CD4-positive, alpha-beta memory T cell (primary cell): Measurements from ENCODE around the gene ATP6AP1. TPM values are rescaled to one million over a fixed set of nuclear protein-coding genes. Genes with fewer than 3 reads are reported as not detected.

Experiments
- CTCF ChIA-PET: fragments of 350-600 bp; sonication (Branson Sonifier 250); formaldehyde crosslinking; loops from one replicate; lab custom pipeline; 2021; ENCODE audit warnings: inconsistent platforms; ENCODE audit not compliant: partially characterized antibody; lab: Charles Lee
- POLR2A ChIA-PET: fragments of 350-600 bp; sonication (Branson Sonifier 250); formaldehyde crosslinking; loops from one replicate; lab custom pipeline; 2021; ENCODE audit not compliant: partially characterized antibody; lab: Charles Lee
- DNase-seq, 5 donors: peaks; one replicate each; pipeline versions ENCODE4 v3.0.0 to v3.0.0-alpha.2; 2020 to 2022; ENCODE audit warnings: mixed read lengths in 1 of 5
- H3K27ac ChIP-seq: one replicate; pipeline ENCODE4 v1.7.0; 2013; ENCODE audit warnings: low read depth, low read length
- H3K27me3 ChIP-seq: 2 replicates; pipeline ENCODE4 v1.7.0; 2013; ENCODE audit warnings: mild to moderate bottlenecking, low read length, moderate library complexity; ENCODE audit not compliant: insufficient read depth
- H3K36me3 ChIP-seq: 2 replicates; pipeline ENCODE4 v1.7.0; 2013; ENCODE audit warnings: mild to moderate bottlenecking, low read length, moderate library complexity; ENCODE audit not compliant: insufficient read depth
- H3K4me1 ChIP-seq: 2 replicates; pipeline ENCODE4 v1.7.0; 2013; ENCODE audit warnings: mild to moderate bottlenecking, low read length, moderate library complexity; ENCODE audit not compliant: insufficient read depth
- H3K4me3 ChIP-seq, 2 donors: one replicate each; pipeline ENCODE4 v1.7.0; 2013; ENCODE audit warnings: low read length in 2 of 2, mild to moderate bottlenecking in 1 of 2
- H3K9me3 ChIP-seq, 2 donors: one replicate each; pipeline ENCODE4 v1.7.0; 2013; ENCODE audit warnings: low read length in 2 of 2, control low read depth in 1 of 2; ENCODE audit not compliant: control insufficient read depth in 1 of 2
- H3K27ac Mint-ChIP-seq, 7 donors: one replicate each; pipeline ENCODE4 v1.8.0; 2020 to 2021; ENCODE audit warnings: mixed read lengths in 7 of 7, mild to moderate bottlenecking in 6 of 7, inconsistent platforms in 3 of 7, moderate library complexity in 3 of 7
- H3K27me3 Mint-ChIP-seq, 2 donors: one replicate each; pipeline ENCODE4 v1.8.0; 2020 to 2021; ENCODE audit warnings: mixed read lengths in 2 of 2
- H3K36me3 Mint-ChIP-seq, 2 donors: one replicate each; pipeline ENCODE4 v1.8.0; 2020 to 2021; ENCODE audit warnings: mixed read lengths in 2 of 2, inconsistent platforms in 1 of 2, mild to moderate bottlenecking in 1 of 2
- H3K4me1 Mint-ChIP-seq, 4 donors: one replicate each; pipeline ENCODE4 v1.8.0; 2020 to 2021; ENCODE audit warnings: mixed read lengths in 4 of 4, mild to moderate bottlenecking in 1 of 4
- H3K4me3 Mint-ChIP-seq, 8 donors: one replicate each; pipeline ENCODE4 v1.8.0; 2020 to 2021; ENCODE audit warnings: mixed read lengths in 8 of 8, mild to moderate bottlenecking in 7 of 8, moderate library complexity in 6 of 8, inconsistent platforms in 3 of 8
- H3K9me3 Mint-ChIP-seq, 8 donors: one replicate each; pipeline ENCODE4 v1.8.0; 2020 to 2021; ENCODE audit warnings: mixed read lengths in 8 of 8, mild to moderate bottlenecking in 5 of 8, inconsistent platforms in 3 of 8, moderate library complexity in 1 of 8
- intact Hi-C: fragments of 100-400 bp; cut with micrococcal nuclease; formaldehyde crosslinking; loops from one replicate; pipeline ENCODE4 v1.15.1; 2023
- polyA plus RNA-seq, 2 donors: library from polyadenylated mRNA; unstranded; fragments of 300-500 nt; fragmentation: Illumina TruSeq; gene quantifications; one replicate each; pipeline ENCODE4 v1.2.3, GENCODE V29; 2021
- total RNA-seq, 2 experiments: library from RNA; stranded (reverse); gene quantifications; one replicate each; pipeline ENCODE4 v1.2.3, GENCODE V29; 2021

The ATP6AP1 gene
- total and polyA plus RNA-seq, 4 experiments from 2014 or later, result 60.4 to 149 (median 88.4) TPM

DNA sequence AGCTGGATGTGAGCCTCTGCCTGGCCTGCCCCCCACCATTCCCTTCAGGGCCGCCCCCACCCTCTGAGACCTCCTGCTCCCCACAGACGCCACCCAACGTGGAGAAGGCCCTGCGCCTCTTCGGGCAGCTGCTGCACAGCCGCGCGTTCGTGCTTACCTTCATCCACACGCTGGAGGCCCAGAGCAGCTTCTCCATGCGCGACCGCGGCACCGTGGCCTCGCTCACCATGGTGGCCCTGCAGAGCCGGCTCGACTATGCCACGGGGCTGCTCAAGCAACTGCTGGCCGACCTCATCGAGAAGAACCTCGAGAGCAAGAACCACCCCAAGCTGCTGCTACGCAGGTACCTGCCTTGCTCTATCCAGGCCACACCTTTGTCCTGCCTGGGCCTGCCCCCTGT, 39.7 kb downstream of the ATP6AP1 start:
- H3K4me1 Mint-ChIP-seq, result peaks cover 0 to under 1% (median 0%) of the 10 kb centered on the region in 4 donors
- no peak overlapping the region for H3K27ac ChIP-seq
- H3K36me3 ChIP-seq, result peaks cover 5% of the 10 kb centered on the region
- H3K9me3 Mint-ChIP-seq, result no peaks in the 10 kb centered on the region
- H3K27ac Mint-ChIP-seq, result no peak overlapping the region
- DNase-seq, result no peak
- peaks cover 0 to 11% of the 10 kb centered on the region in 2 donors for H3K36me3 Mint-ChIP-seq
- H3K4me3 ChIP-seq, result no peak overlapping the region
- H3K27me3 ChIP-seq, result no peaks in the 10 kb centered on the region
- intact Hi-C loops, result no loop called here
- ChIA-PET POLR2A (interaction anchor here (1.0 to 2.0 kb wide), 3 partner anchors 9 to 24 kb away, joined by 3 to 6 read pairs (median 5); partner anchors contain the start of genes FAM50A and PLXNA3), CTCF (no interaction called here)
- no peaks in the 10 kb centered on the region for H3K27me3 Mint-ChIP-seq
- no peak overlapping the region for H3K4me3 Mint-ChIP-seq
- no peaks in the 10 kb centered on the region for H3K4me1 ChIP-seq
- H3K9me3 ChIP-seq, result no peaks in the 10 kb centered on the region

- H3K27ac ChIP-seq, result no peak overlapping the region
- POLR2A ChIA-PET, result interaction anchor here (1.7 to 2.0 kb wide), 2 partner anchors 8 to 10 kb away, joined by 5 to 6 read pairs; partner anchors contain the start of gene PLXNA3
- Mint-ChIP-seq H3K4me1 (peaks cover 0 to 4% (median 0%) of the 10 kb centered on the region in 4 donors), H3K27ac (no peak overlapping the region), H3K27me3 (no peaks in the 10 kb centered on the region), H3K9me3 (no peaks in the 10 kb centered on the region), H3K36me3 (peaks cover 0 to 18% of the 10 kb centered on the region in 2 donors), H3K4me3 (no peak overlapping the region)
- H3K36me3 ChIP-seq, result peaks cover 5% of the 10 kb centered on the region
- H3K27me3 ChIP-seq, result no peaks in the 10 kb centered on the region
- no peak for DNase-seq
- intact Hi-C loops, result no loop called here
- CTCF ChIA-PET, result no interaction called here
- H3K4me1 ChIP-seq, result no peaks in the 10 kb centered on the region
- no peak overlapping the region for H3K4me3 ChIP-seq
- no peaks in the 10 kb centered on the region for H3K9me3 ChIP-seq
Observed at GRCh38 chrX:154469114-154469513, 40.6 kb downstream of the ATP6AP1 start.

DNA sequence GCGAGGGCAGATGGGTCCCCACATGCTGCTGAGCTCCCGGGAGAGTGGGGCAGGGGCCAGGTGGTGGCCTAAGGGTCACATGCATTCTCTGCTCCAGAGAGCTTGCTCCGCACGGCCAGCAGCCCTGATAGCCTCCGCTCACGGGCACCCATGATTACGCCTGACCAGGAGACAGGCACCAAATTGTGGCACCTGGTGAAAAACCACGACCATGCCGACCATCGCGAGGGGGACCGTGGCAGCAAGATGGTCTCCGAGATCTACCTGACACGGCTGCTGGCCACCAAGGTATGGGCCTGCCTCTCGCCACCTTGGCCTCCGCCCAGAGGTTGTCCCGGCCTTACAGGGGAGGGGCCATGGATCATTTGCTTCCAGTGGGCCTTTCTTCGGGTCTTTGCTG, 41.4 kb downstream of the ATP6AP1 start:
- Histone ChIP-seq H3K27me3 (no peaks in the 10 kb centered on the region), H3K4me3 (no peak overlapping the region), H3K27ac (no peak overlapping the region), H3K36me3 (peaks cover 5% of the 10 kb centered on the region), H3K4me1 (no peaks in the 10 kb centered on the region), H3K9me3 (no peaks in the 10 kb centered on the region)
- ChIA-PET CTCF (no interaction called here), POLR2A (interaction anchor here (2.0 kb wide), 1 partner anchor 7 kb away, joined by 6 read pairs; no protein-coding TSS in a partner anchor)
- intact Hi-C loops, result loop anchor here (10.0 kb wide), 1 partner anchor 55 kb away; the partner anchor contains the start of gene TAFAZZIN
- DNase-seq, result no peak
- Mint-ChIP-seq H3K27ac (no peak overlapping the region), H3K4me3 (no peak overlapping the region), H3K36me3 (peaks cover 0 to 18% of the 10 kb centered on the region in 2 donors), H3K9me3 (no peaks in the 10 kb centered on the region), H3K4me1 (peaks cover 0 to 4% (median 0%) of the 10 kb centered on the region in 4 donors), H3K27me3 (no peaks in the 10 kb centered on the region)

- H3K27me3 ChIP-seq, result no peaks in the 10 kb centered on the region
- peaks cover 5% of the 10 kb centered on the region for H3K36me3 ChIP-seq
- H3K27me3 Mint-ChIP-seq, result no peaks in the 10 kb centered on the region
- intact Hi-C loops, result loop anchor here (10.0 kb wide), 1 partner anchor 56 kb away; the partner anchor contains the start of gene TAFAZZIN
- no peak overlapping the region for H3K4me3 Mint-ChIP-seq
- peaks cover 0 to 15% of the 10 kb centered on the region in 2 donors for H3K36me3 Mint-ChIP-seq
- DNase-seq, result no peak
- H3K27ac Mint-ChIP-seq, result peak overlapping the region in 1 of 7 donors; percentile 61
- H3K9me3 ChIP-seq, result no peaks in the 10 kb centered on the region
- no peaks in the 10 kb centered on the region for H3K4me1 ChIP-seq
- H3K27ac ChIP-seq, result no peak overlapping the region
- H3K9me3 Mint-ChIP-seq, result no peaks in the 10 kb centered on the region
- ChIA-PET POLR2A (no interaction called here), CTCF (no interaction called here)
- peaks cover 0 to 4% (median 0%) of the 10 kb centered on the region in 4 donors for H3K4me1 Mint-ChIP-seq
- no peak overlapping the region for H3K4me3 ChIP-seq
Observed at GRCh38 chrX:154470434-154470833, 42.0 kb downstream of the ATP6AP1 start.

- Mint-ChIP-seq H3K4me1 (peaks cover 0 to 4% (median 0%) of the 10 kb centered on the region in 4 donors), H3K27me3 (no peaks in the 10 kb centered on the region), H3K27ac (no peak overlapping the region), H3K9me3 (no peaks in the 10 kb centered on the region), H3K4me3 (no peak overlapping the region), H3K36me3 (peaks cover 0 to 15% of the 10 kb centered on the region in 2 donors)
- Histone ChIP-seq H3K27ac (no peak overlapping the region), H3K4me3 (no peak overlapping the region), H3K36me3 (peaks cover 5% of the 10 kb centered on the region), H3K4me1 (no peaks in the 10 kb centered on the region), H3K9me3 (no peaks in the 10 kb centered on the region), H3K27me3 (no peaks in the 10 kb centered on the region)
- POLR2A ChIA-PET, result no interaction called here
- no peak for DNase-seq
- intact Hi-C loops, result loop anchor here (10.0 kb wide), 1 partner anchor 56 kb away; the partner anchor contains the start of gene TAFAZZIN
- CTCF ChIA-PET, result no interaction called here
Observed at GRCh38 chrX:154470914-154471568, 42.6 kb downstream of the ATP6AP1 start.

- intact Hi-C loops, result loop anchor here (10.0 kb wide), 1 partner anchor 57 kb away; the partner anchor contains the start of gene TAFAZZIN
- DNase-seq, result no peak
- Histone ChIP-seq H3K27me3 (no peaks in the 10 kb centered on the region), H3K4me3 (no peak overlapping the region), H3K36me3 (peaks cover 5% of the 10 kb centered on the region), H3K27ac (no peak overlapping the region), H3K9me3 (no peaks in the 10 kb centered on the region), H3K4me1 (no peaks in the 10 kb centered on the region)
- no peaks in the 10 kb centered on the region for H3K27me3 Mint-ChIP-seq
- ChIA-PET POLR2A (interaction anchor here (1.2 kb wide), 1 partner anchor 13 kb away, joined by 3 read pairs; no protein-coding TSS in a partner anchor), CTCF (interaction anchor here (1.0 to 1.3 kb wide), 2 partner anchors 12 to 55 kb away, joined by 3 read pairs; no protein-coding TSS in a partner anchor)
- no peak overlapping the region for H3K27ac Mint-ChIP-seq
- no peak overlapping the region for H3K4me3 Mint-ChIP-seq
- H3K4me1 Mint-ChIP-seq, result peaks cover 0 to 8% (median 0%) of the 10 kb centered on the region in 4 donors
- H3K36me3 Mint-ChIP-seq, result peaks cover 0 to 15% of the 10 kb centered on the region in 2 donors
- H3K9me3 Mint-ChIP-seq, result no peaks in the 10 kb centered on the region
Observed at GRCh38 chrX:154471839-154472684, 43.6 kb downstream of the ATP6AP1 start.
